ENCODE measurements around the gene RBFOX2. TPM values are rescaled to one million over a fixed set of nuclear protein-coding genes. Genes with fewer than 3 reads are reported as not detected.

RBFOX2 gene
- total and polyA plus RNA-seq, 2 donors from 2014 or later: 17.2 to 68.6 TPM

- Histone ChIP-seq H3K9me3 (ENCODE audit: control insufficient read depth in 2 of 3, insufficient read depth in 1 of 3, low read length in 3 of 3) (no peaks in the 10 kb centered on the region), H3K9ac (ENCODE audit: low read length in 3 of 3) (no peak overlapping the region), H3K4me1 (ENCODE audit: control insufficient read depth in 2 of 3, insufficient read depth in 2 of 3, low read depth in 1 of 3, low read length in 3 of 3) (peaks cover 0 to 9% (median 4%) of the 10 kb centered on the region in 3 donors), H3K27ac (ENCODE audit: low read depth in 2 of 2, low read length in 2 of 2) (no peak overlapping the region), H3K4me3 (ENCODE audit: low read length in 3 of 3) (no peak overlapping the region), H3K27me3 (ENCODE audit: control insufficient read depth, insufficient read depth, low read length) (no peaks in the 10 kb centered on the region), H3K36me3 (ENCODE audit: control insufficient read depth in 2 of 3, insufficient read depth in 3 of 3, low read length in 3 of 3) (no peaks in the 10 kb centered on the region)
- intact Hi-C loops (cut with DNase I): no loop called here
- no peak for TF ChIP-seq CTCF (IDR thresholded peaks at IDR 0.05; ENCODE audit: borderline replicate concordance, extremely low read depth, insufficient read depth)
- DNase-seq: no peak
- no peak for FAIRE-seq
Observed at GRCh38 chr22:35882211-35883030, 146.2 kb downstream of the RBFOX2 start.

- no peak overlapping the region for H3K27ac ChIP-seq (ENCODE audit: low read depth in 2 of 2, low read length in 2 of 2)
- H3K9ac ChIP-seq (ENCODE audit: low read length in 3 of 3): no peak overlapping the region
- intact Hi-C loops (cut with DNase I): no loop called here
- H3K4me3 ChIP-seq (ENCODE audit: low read length in 3 of 3): no peak overlapping the region
- no peak for TF ChIP-seq CTCF (IDR thresholded peaks at IDR 0.05; ENCODE audit: borderline replicate concordance, extremely low read depth, insufficient read depth)
- no peaks in the 10 kb centered on the region for H3K9me3 ChIP-seq (ENCODE audit: control insufficient read depth in 2 of 3, insufficient read depth in 1 of 3, low read length in 3 of 3)
- H3K36me3 ChIP-seq (ENCODE audit: control insufficient read depth in 2 of 3, insufficient read depth in 3 of 3, low read length in 3 of 3): no peaks in the 10 kb centered on the region
- H3K27me3 ChIP-seq (ENCODE audit: control insufficient read depth, insufficient read depth, low read length): no peaks in the 10 kb centered on the region
- FAIRE-seq (no peak), DNase-seq (no peak)
- H3K4me1 ChIP-seq (ENCODE audit: control insufficient read depth in 2 of 3, insufficient read depth in 2 of 3, low read depth in 1 of 3, low read length in 3 of 3): peaks cover 0 to 9% (median 4%) of the 10 kb centered on the region in 3 donors
Observed at GRCh38 chr22:35879351-35879750, 149.3 kb downstream of the RBFOX2 start.

- TF ChIP-seq CTCF (IDR thresholded peaks at IDR 0.05; ENCODE audit: borderline replicate concordance, extremely low read depth, insufficient read depth): no peak
- H3K9ac ChIP-seq (ENCODE audit: low read length in 3 of 3): no peak overlapping the region
- no peaks in the 10 kb centered on the region for H3K36me3 ChIP-seq (ENCODE audit: control insufficient read depth in 2 of 3, insufficient read depth in 3 of 3, low read length in 3 of 3)
- no peak overlapping the region for H3K27ac ChIP-seq (ENCODE audit: low read depth in 2 of 2, low read length in 2 of 2)
- H3K9me3 ChIP-seq (ENCODE audit: control insufficient read depth in 2 of 3, insufficient read depth in 1 of 3, low read length in 3 of 3): no peaks in the 10 kb centered on the region
- no peaks in the 10 kb centered on the region for H3K4me1 ChIP-seq (ENCODE audit: control insufficient read depth in 2 of 3, insufficient read depth in 2 of 3, low read depth in 1 of 3, low read length in 3 of 3)
- DNase-seq (no peak), FAIRE-seq (no peak)
- no peaks in the 10 kb centered on the region for H3K27me3 ChIP-seq (ENCODE audit: control insufficient read depth, insufficient read depth, low read length)
- intact Hi-C loops (cut with DNase I): no loop called here
- H3K4me3 ChIP-seq (ENCODE audit: low read length in 3 of 3): no peak overlapping the region
Observed at GRCh38 chr22:35873426-35873825, 155.2 kb downstream of the RBFOX2 start.
